Activated CD8-positive, alpha-beta memory T cell treated with anti-CD3 and anti-CD28 coated beads, Interleukin-2, amount 50 U/mL, for 24 hours (primary cell): ENCODE measurements around the gene ITGAD.
A peak's percentile ranks its signal among the peaks of the same experiment; 100 is the strongest.
"Not testable (repeated sequence)": the region's sequence is repeated elsewhere in the genome, so short reads cannot be mapped to it uniquely, and the experiment has no call there.

Experiments used
- DNase-seq: peaks from one replicate; pipeline ENCODE4 v3.0.0-alpha.2; 2020; ENCODE audit errors: extremely low read depth

ITGAD gene

GRCh38 chr16:31429796-31430195 is 36.7 kb downstream of the ITGAD start:
- DNase-seq = no peak

DNA sequence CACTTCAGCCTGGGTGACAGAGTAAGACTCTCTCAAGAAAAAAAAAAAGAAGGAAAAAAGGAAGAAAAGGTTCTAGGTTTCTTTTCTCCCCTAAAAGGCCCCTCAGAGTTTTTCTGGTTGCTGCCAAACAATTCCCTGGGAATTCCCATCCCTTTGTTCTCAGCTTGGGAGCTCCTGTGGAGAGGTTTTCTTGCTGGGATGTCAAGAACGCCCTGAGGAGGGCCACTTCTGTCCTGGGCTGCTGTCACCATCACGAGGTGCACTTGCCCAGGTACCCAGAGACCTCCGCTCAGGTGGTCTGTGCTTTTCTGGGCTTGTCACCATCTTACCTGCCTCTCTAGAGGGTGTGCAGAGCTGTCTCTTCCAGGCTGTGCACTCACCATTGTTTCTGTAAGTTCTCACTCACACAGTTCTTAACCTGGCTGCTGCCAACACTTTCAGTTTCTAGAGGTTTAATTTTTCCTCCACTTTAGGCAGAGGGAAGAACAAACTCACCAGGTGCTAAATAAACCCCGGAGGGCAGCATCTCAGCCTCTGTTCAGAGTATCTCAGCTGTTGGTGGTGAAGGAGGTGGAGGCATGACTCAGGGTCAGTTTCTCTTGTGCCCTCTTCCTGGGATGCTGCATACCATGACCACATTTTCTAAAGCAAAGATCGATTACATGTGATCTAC is 37.4 kb downstream of the ITGAD start:
- DNase-seq = no peak

- no peak for DNase-seq
These were observed 42.4 kb downstream of the ITGAD start for GRCh38 chr16:31435341-31436220.

GRCh38 chr16:31436221-31437045 is 43.3 kb downstream of the ITGAD start:
- no peak for DNase-seq

DNA sequence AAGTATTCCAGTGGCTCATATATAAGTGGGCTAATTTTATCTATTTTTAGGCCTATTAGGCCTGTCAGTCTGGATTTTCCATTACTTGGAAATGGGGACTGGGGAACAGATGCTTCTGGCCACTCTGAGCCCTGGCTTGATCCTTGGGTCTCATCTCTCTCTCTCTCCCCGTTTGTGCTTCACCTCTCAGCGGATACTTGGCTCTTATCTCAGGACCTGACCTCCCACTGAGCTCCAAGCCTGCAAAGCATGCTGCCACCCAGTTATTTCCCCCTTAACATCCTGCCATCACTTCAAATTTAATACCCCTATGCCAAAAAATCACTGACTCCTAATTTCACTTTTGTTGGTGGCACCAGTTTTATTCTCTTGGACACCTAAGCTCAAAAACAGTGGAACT is 45.3 kb downstream of the ITGAD start:
- DNase-seq = no peak

- DNase-seq = not testable (repeated sequence)
These were observed 45.9 kb downstream of the ITGAD start for GRCh38 chr16:31439023-31439422.

GRCh38 chr16:31439519-31439918 is 46.4 kb downstream of the ITGAD start:
- no peak for DNase-seq

DNA sequence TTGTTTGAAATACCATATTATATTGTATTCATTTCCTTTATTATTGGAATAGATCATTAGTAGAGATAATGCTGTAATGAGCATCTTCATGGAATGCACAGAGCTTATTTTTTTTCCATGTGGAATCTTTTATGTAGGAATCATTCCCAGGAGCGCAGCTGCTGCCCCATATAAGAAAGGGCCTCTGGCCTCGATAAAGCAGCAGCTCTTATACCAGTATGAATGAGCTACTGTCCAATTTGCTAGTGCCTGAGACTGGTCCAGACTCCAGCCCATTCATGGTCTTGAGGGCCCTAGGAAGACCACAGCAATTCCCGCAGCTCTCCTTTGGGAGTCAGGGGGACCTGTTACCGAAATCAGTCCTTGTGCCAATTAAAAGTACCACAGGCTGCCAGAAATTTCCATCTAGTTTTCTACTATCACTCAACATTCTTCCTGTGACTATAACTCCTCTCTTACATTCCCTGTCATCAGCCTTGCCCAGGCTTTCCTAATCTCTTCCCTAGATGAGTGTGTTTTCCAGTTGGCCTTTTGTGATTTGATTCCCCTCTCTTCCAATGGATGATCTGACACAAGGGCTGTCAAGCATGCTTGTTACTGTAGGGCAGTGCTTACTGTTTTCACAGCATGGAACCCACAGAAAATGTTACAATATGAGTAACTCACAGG is 47.5 kb downstream of the ITGAD start:
- DNase-seq = no peak

GRCh38 chr16:31441956-31442355 is 48.8 kb downstream of the ITGAD start:
- no peak for DNase-seq

- DNase-seq = not testable (repeated sequence)
These were observed 52.8 kb downstream of the ITGAD start for GRCh38 chr16:31445931-31446330.

GRCh38 chr16:31451201-31451600 is 58.1 kb downstream of the ITGAD start:
- no peak for DNase-seq

DNA sequence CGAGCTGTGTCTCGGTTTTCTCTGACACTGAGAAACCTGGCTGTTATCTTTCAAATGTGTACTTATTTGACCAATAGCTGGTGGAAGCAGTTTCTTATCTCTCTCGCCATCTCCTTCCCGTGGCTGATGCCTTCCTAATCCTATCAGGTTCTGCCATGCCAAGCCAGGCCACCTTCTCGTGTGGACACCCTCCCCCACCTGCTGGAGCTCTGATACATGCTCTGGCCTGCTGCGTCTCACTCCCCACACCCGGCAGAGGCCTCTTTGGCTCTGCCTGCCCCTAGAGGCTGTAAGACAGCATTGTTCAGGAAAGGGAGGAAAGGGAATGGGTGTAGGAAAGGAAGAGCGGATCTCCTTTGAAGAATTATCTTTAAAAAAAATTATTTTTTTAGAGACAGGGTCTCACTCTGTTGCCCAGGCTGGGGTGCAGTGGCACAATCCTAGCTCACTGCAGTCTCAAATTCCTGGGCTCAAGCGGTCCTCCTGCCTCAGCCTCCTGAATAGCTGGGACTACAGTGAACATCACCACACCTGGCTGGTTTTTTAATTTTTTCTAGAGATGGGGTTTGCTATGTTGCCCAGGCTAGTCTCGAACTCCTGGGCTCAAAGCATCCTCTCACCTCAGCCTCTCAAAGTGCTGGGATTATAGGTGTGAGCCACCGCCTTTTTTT is 58.7 kb downstream of the ITGAD start:
- DNase-seq = no peak

- DNase-seq = no peak
These were observed 59.5 kb downstream of the ITGAD start for GRCh38 chr16:31452631-31453106.

- no peak for DNase-seq
These were observed 60.4 kb downstream of the ITGAD start for GRCh38 chr16:31453255-31454204.

DNA sequence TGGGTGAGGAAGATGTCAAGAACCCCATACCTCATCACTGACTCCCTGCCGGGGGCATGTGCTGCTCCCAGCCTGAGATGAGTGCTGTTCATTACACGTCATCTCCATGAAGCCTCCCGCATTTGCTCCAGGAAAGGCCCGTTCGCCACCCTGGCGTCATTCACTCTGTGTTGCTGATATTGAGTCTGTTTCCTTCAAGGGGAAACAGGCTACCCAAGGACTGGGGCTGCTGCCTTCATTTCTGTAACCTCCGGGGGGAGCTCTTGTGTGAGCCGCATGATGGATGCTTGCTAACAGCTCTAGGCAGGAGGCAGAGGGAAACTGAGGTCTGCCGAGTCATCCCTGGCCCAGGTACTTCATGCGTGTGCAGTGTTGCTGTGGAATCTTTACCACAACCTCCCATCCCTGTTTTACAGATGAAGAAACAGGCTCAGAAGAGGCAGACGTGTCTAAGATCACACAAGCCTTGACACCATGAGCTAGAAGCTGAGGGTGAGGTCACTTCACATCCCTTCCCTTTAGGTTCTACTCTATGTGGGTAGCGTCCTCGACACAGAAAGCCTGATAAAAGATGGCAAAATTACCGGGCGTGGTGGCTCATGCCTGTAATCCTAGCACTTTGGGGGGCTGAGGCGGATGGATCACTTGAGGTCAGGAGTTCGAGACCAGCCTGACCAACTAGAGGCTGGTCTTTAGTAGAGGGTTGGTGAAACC is 62.6 kb downstream of the ITGAD start:
- DNase-seq = no peak

DNA sequence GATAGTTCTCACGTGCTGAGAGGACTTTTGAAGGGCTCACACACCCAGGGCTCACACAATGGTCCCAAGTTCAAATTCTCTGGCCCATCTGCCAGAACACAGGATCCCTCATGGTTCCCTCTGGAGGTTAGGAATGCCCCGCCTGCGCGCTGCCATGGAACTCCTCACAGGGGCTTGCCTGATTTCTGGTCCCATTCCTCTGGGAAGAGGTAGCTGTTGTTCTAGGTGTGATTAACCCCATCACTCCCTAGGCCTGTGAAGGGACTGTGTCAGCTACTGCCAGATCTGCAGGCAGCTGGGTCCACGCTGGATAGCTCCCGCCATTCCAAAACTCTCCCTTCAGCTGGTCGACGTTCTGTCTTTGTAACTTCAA is 63.8 kb downstream of the ITGAD start:
- DNase-seq = no peak

DNA sequence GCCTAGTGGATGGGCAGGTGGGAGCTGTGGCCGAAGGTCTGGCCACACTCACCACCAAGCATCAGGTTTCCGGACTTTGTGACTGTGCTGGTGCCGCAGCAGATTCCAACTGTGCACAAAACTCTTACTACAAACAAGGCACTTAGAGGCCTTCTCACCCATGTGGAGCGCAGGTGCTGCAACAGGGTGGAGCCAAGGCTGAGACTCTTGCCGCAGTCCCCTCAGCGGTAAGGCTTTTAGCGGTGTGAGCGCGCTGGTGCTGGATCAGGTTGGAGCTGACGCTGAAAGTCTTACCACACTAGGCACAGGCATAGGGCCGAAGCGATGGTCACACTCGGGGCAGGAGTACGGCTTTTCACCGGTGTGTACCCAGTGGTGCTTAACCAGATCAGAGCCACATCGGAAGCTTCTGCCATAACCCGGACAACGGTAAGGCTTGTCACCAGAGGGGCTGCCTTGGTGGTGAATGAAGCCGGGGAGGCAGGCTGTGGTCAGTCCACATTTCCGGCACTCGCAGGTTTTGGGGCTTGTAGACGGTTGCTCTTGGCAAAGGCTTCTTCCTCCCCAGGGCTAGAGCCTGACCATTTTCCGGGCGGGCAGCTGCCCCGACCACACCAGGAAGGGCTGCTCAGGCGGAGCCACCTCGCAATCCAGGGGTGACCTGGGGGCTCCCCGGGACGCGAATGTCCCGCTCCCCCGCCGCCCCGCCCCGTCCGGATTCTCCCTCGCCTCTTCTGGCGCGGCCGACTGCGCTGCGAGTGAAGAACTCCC is 65.1 kb downstream of the ITGAD start:
- DNase-seq = no peak

GRCh38 chr16:31458844-31459686 is 65.9 kb downstream of the ITGAD start, which contains the start of gene ARMC5:
ARMC5 (plus strand) TSS chr16:31459501; CDS start chr16:31459525, 24 bp downstream.
- peak; percentile 93 for DNase-seq
